ENCODE data around the gene ABCC8. TPM values are rescaled to one million over a fixed set of nuclear protein-coding genes. Genes with fewer than 3 reads are reported as not detected.

Gene ABCC8
- total and polyA plus RNA-seq, 10 of the 15 experiments (the other 5 are each of a cell fraction or from before 2014, with no cell fraction given) = not detected

- TF ChIP-seq NKRF (conservative IDR thresholded peaks at IDR 0.05) (no peak), NBN (IDR thresholded peaks at IDR 0.05) (no peak), ATF7 (IDR thresholded peaks at IDR 0.05; ENCODE audit: low read depth) (no peak), BCL3 (IDR thresholded peaks at IDR 0.05; ENCODE audit: borderline replicate concordance, insufficient read depth, low read depth, low read length, poor library complexity, severe bottlenecking) (no peak), GATAD2B (conservative IDR thresholded peaks at IDR 0.05; ENCODE audit: low read depth) (no peak)
These were observed 11.9 kb upstream of the ABCC8 start (continued) for GRCh38 chr11:17488563-17488962.

GRCh38 chr11:17486646-17487045, 10.0 kb upstream of the ABCC8 start:
- intact Hi-C loops (cut with micrococcal nuclease; ENCODE audit: unreplicated experiment) (no loop called here), in situ Hi-C loops (cut with MboI) (no loop called here)
- no peak for FAIRE-seq
- Histone ChIP-seq H3K9ac (ENCODE audit: control insufficient read depth, insufficient read depth, low read length) (no peak overlapping the region), H3K79me2 (ENCODE audit: control insufficient read depth, insufficient read depth, low read length) (no peaks in the 10 kb centered on the region), H2AFZ (ENCODE audit: control insufficient read depth, low read depth, low read length) (no peak overlapping the region), H4K20me1 (ENCODE audit: control insufficient read depth, insufficient read depth) (no peaks in the 10 kb centered on the region), H3K4me2 (ENCODE audit: control insufficient read depth, insufficient read depth) (no peak overlapping the region), H3K4me3 (no peak overlapping the region), H3K4me1 (ENCODE audit: control insufficient read depth, insufficient read depth, low read length) (no peaks in the 10 kb centered on the region), H3K36me3 (ENCODE audit: control insufficient read depth in 2 of 2, insufficient read depth in 2 of 2, low read length in 1 of 2) (no peaks in the 10 kb centered on the region), H3K27ac (ENCODE audit: control insufficient read depth, insufficient read depth) (no peak overlapping the region), H3K9me3 (replicated peaks; ENCODE audit: control insufficient read depth, insufficient read depth, low read length) (no peaks in the 10 kb centered on the region), H3K27me3 (replicated peaks in 1 of 2; ENCODE audit: control insufficient read depth in 2 of 2, insufficient read depth in 2 of 2, low read length in 1 of 2) (no peaks in the 10 kb centered on the region)
- DNase-seq (ENCODE audit: low read depth, low spot score) = no peak
- ChIA-PET RAD21 (ENCODE audit: unreplicated experiment) (no interaction called here), SMC1A (ENCODE audit: uncharacterized antibody, unreplicated experiment) (no interaction called here), POLR2A (no interaction called here), CTCF (no interaction called here)
- WGBS (ENCODE audit: insufficient coverage, insufficient replicate concordance, low lambda C conversion rate, missing lambda C conversion rate) = 61% methylated on average over 5 of the region's 5 CpGs
- no peak for ATAC-seq
- BruUV-seq (replicated peaks) = no TSS peak
- no peak for TF ChIP-seq DPF2 (IDR thresholded peaks at IDR 0.05)
- TF ChIP-seq ZNF622 (IDR thresholded peaks at IDR 0.05) = no peak
- no peak for TF ChIP-seq CEBPB (IDR thresholded peaks at IDR 0.05; ENCODE audit: borderline replicate concordance in 1 of 2, low read depth in 2 of 2, low read length in 2 of 2)
- no peak for TF ChIP-seq USF1 (IDR thresholded peaks at IDR 0.05; ENCODE audit: borderline replicate concordance, extremely low read length, insufficient read depth, low read depth, low read length)
- no peak for TF ChIP-seq RAD21 (IDR thresholded peaks at IDR 0.05; ENCODE audit: insufficient read depth, low read depth, low read length)
- TF ChIP-seq HDAC6 (IDR thresholded peaks at IDR 0.05; ENCODE audit: unreplicated experiment) = no peak
- no peak for TF ChIP-seq MLLT1 (IDR thresholded peaks at IDR 0.05)
- no peak for TF ChIP-seq ETV6 (conservative IDR thresholded peaks at IDR 0.05 in 1 of 2, IDR thresholded peaks at IDR 0.05 in 1 of 2; ENCODE audit: borderline replicate concordance in 1 of 2, low read depth in 1 of 2)
- no peak for TF ChIP-seq CREB1 (IDR thresholded peaks at IDR 0.05; ENCODE audit: low read depth)
- TF ChIP-seq ZNF384 (IDR thresholded peaks at IDR 0.05; ENCODE audit: borderline replicate concordance, low read depth, low read length) = no peak
- TF ChIP-seq RAD51 (IDR thresholded peaks at IDR 0.05) = no peak
- no peak for TF ChIP-seq CBX3 (IDR thresholded peaks at IDR 0.05; ENCODE audit: borderline replicate concordance, low read depth)
- TF ChIP-seq RELA (IDR thresholded peaks at IDR 0.05; ENCODE audit: borderline replicate concordance, partially characterized antibody) = no peak
- no peak for TF ChIP-seq SMC3 (IDR thresholded peaks at IDR 0.05; ENCODE audit: borderline replicate concordance, low read length)
